Keratinocyte (primary cell): ENCODE results near the gene PASD1. TPM values are rescaled to one million over a fixed set of nuclear protein-coding genes. Genes with fewer than 3 reads are reported as not detected.

Source experiments
- DNase-seq: peaks from one replicate; pipeline ENCODE4 v3.0.0-alpha.2; 2011; ENCODE audit warnings: low read depth, missing footprints, low spot score
- FAIRE-seq: peaks from 2 replicates; lab custom pipeline; 2011; peaks lifted over from hg19 to GRCh38; lab: Jason Lieb, UNC
- H2AFZ ChIP-seq: 2 replicates; pipeline ENCODE4 v1.6.0; 2012; ENCODE audit warnings: low read length, control low read depth, inconsistent platforms; ENCODE audit not compliant: control insufficient read depth
- H3K27ac ChIP-seq: 2 replicates; pipeline ENCODE4 v1.5.1; 2011; ENCODE audit warnings: low read length; ENCODE audit not compliant: control insufficient read depth, insufficient read depth
- H3K27me3 ChIP-seq: 3 replicates; pipeline ENCODE4 v1.6.0; 2011; ENCODE audit warnings: low read length; ENCODE audit not compliant: control insufficient read depth, insufficient read depth; ENCODE audit errors: extremely low read depth
- H3K36me3 ChIP-seq, 2 experiments: 2 replicates in 1 of 2; 3 replicates in 1 of 2; pipeline ENCODE4 v1.5.1; 2011; ENCODE audit warnings: low read length in 2 of 2, mild to moderate bottlenecking in 1 of 2; ENCODE audit not compliant: control insufficient read depth in 2 of 2, insufficient read depth in 2 of 2; ENCODE audit errors: extremely low read depth in 1 of 2
- H3K4me1 ChIP-seq: 3 replicates; pipeline ENCODE4 v1.5.1; 2011; ENCODE audit warnings: low read length; ENCODE audit not compliant: control insufficient read depth, insufficient read depth; ENCODE audit errors: extremely low read depth
- H3K4me2 ChIP-seq: 3 replicates; pipeline ENCODE4 v1.6.0; 2011; ENCODE audit warnings: low read depth, low read length; ENCODE audit not compliant: control insufficient read depth, insufficient read depth; ENCODE audit errors: extremely low read depth
- H3K4me3 ChIP-seq, 3 experiments: fragments of 200-600 bp in 1 of 3; sonication (generic) in 1 of 3; 2 replicates in 2 of 3; 3 replicates in 1 of 3; pipeline ENCODE4 v1.5.1; 2011 to 2016; ENCODE audit warnings: low read length in 3 of 3, mild to moderate bottlenecking in 3 of 3, control low read depth in 2 of 3, inconsistent platforms in 1 of 3, low read depth in 1 of 3, mixed read lengths in 1 of 3, mixed run types in 1 of 3, moderate library complexity in 1 of 3; ENCODE audit not compliant: control insufficient read depth in 2 of 3, insufficient read depth in 2 of 3; ENCODE audit errors: extremely low read depth in 1 of 3
- H3K79me2 ChIP-seq: 2 replicates; pipeline ENCODE4 v1.6.0; 2012; ENCODE audit warnings: low read length; ENCODE audit not compliant: control insufficient read depth, insufficient read depth
- H3K9ac ChIP-seq: 3 replicates; pipeline ENCODE4 v1.6.0; 2011; ENCODE audit warnings: low read length; ENCODE audit not compliant: control insufficient read depth, insufficient read depth; ENCODE audit errors: extremely low read depth
- H3K9me1 ChIP-seq: 3 replicates; pipeline ENCODE4 v1.6.0; 2011; ENCODE audit warnings: low read length; ENCODE audit not compliant: control insufficient read depth, insufficient read depth; ENCODE audit errors: extremely low read depth
- H3K9me3 ChIP-seq: 2 replicates; pipeline ENCODE4 v1.5.1; 2012; ENCODE audit warnings: low read depth, low read length; ENCODE audit not compliant: control insufficient read depth
- H4K20me1 ChIP-seq: 3 replicates; pipeline ENCODE4 v1.6.0; 2011; ENCODE audit warnings: low read length; ENCODE audit not compliant: control insufficient read depth, insufficient read depth; ENCODE audit errors: extremely low read depth
- CTCF ChIP-seq, 3 experiments: IDR thresholded peaks in 1 of 3; conservative IDR thresholded peaks in 1 of 3; optimal IDR thresholded peaks in 1 of 3; 2 replicates in 2 of 3; 3 replicates in 1 of 3; pipeline versions ENCODE3 to v1.5.1; 2011; ENCODE audit warnings: low read length in 3 of 3, mild to moderate bottlenecking in 3 of 3, moderate library complexity in 2 of 3, control low read depth in 1 of 3, inconsistent platforms in 1 of 3; ENCODE audit not compliant: insufficient read depth in 2 of 3; ENCODE audit errors: extremely low read depth in 1 of 3
- EZH2 ChIP-seq: IDR thresholded peaks from one replicate; pipeline ENCODE4 v1.6.1; 2012; ENCODE audit warnings: inconsistent platforms, mild to moderate bottlenecking, low read length, moderate library complexity
- dilution Hi-C: fragments of 300-500 bp; cut with MboI; formaldehyde crosslinking; loops from one replicate; pipeline ENCODE4 v1.7.0; 2020; ENCODE audit warnings: low sequenced_read_pairs; ENCODE audit not compliant: extremely low pct_ligation_motif_present
- polyA plus RNA-seq, 5 experiments: library from polyadenylated mRNA; depleted of rRNA in 3 of 5; stranded (reverse) in 3 of 5; stranded (forward) in 1 of 5; unstranded in 1 of 5; fragments of >200 nt; gene quantifications; 1 replicate in 1 of 5; 2 replicates in 3 of 5; 3 replicates in 1 of 5; pipeline versions ENCODE4 v1.2.1 to v1.2.3, GENCODE V29; 2011 to 2012; ENCODE audit warnings: missing spikeins in 2 of 5, low read depth in 1 of 5, low replicate concordance in 1 of 5

The PASD1 gene
- polyA plus RNA-seq, 1 donor (not counting 4 experiments of a cell fraction or from before 2014, with no cell fraction given), result not detected

- Histone ChIP-seq H3K9ac (no peak overlapping the region), H3K27ac (no peak overlapping the region), H3K4me1 (no peaks in the 10 kb centered on the region), H4K20me1 (no peaks in the 10 kb centered on the region), H3K79me2 (no peaks in the 10 kb centered on the region), H3K9me1 (no peaks in the 10 kb centered on the region), H2AFZ (no peak overlapping the region), H3K9me3 (no peaks in the 10 kb centered on the region), H3K4me2 (no peak overlapping the region), H3K4me3 (no peak overlapping the region), H3K36me3 (no peaks in the 10 kb centered on the region), H3K27me3 (peaks cover 7% of the 10 kb centered on the region)
- dilution Hi-C loops, result no loop called here
- DNase-seq (no peak), FAIRE-seq (no peak)
- TF ChIP-seq CTCF (optimal IDR thresholded peaks at IDR 0.05 in 1 of 3, IDR thresholded peaks at IDR 0.05 in 1 of 3, conservative IDR thresholded peaks at IDR 0.05 in 1 of 3; ENCODE audit: extremely low read depth in 1 of 3, insufficient read depth in 2 of 3, low read length in 3 of 3) (no peak), EZH2 (no peak)
These were observed 129.3 kb downstream of the PASD1 start for GRCh38 chrX:151692825-151693224.

GRCh38 chrX:151694121-151694520 is 130.6 kb downstream of the PASD1 start:
- dilution Hi-C loops, result no loop called here
- Histone ChIP-seq H3K27ac (no peak overlapping the region), H3K4me1 (no peaks in the 10 kb centered on the region), H3K9me1 (no peaks in the 10 kb centered on the region), H3K36me3 (no peaks in the 10 kb centered on the region), H3K27me3 (peaks cover 7% of the 10 kb centered on the region), H3K79me2 (no peaks in the 10 kb centered on the region), H2AFZ (no peak overlapping the region), H3K4me3 (no peak overlapping the region), H3K9me3 (no peaks in the 10 kb centered on the region), H3K4me2 (no peak overlapping the region), H4K20me1 (no peaks in the 10 kb centered on the region), H3K9ac (no peak overlapping the region)
- TF ChIP-seq EZH2 (no peak), CTCF (optimal IDR thresholded peaks at IDR 0.05 in 1 of 3, IDR thresholded peaks at IDR 0.05 in 1 of 3, conservative IDR thresholded peaks at IDR 0.05 in 1 of 3; ENCODE audit: extremely low read depth in 1 of 3, insufficient read depth in 2 of 3, low read length in 3 of 3) (no peak)
- FAIRE-seq (no peak), DNase-seq (no peak)
